ENCODE results near the gene PLEKHM3.

- TF ChIP-seq, protein P1, sequence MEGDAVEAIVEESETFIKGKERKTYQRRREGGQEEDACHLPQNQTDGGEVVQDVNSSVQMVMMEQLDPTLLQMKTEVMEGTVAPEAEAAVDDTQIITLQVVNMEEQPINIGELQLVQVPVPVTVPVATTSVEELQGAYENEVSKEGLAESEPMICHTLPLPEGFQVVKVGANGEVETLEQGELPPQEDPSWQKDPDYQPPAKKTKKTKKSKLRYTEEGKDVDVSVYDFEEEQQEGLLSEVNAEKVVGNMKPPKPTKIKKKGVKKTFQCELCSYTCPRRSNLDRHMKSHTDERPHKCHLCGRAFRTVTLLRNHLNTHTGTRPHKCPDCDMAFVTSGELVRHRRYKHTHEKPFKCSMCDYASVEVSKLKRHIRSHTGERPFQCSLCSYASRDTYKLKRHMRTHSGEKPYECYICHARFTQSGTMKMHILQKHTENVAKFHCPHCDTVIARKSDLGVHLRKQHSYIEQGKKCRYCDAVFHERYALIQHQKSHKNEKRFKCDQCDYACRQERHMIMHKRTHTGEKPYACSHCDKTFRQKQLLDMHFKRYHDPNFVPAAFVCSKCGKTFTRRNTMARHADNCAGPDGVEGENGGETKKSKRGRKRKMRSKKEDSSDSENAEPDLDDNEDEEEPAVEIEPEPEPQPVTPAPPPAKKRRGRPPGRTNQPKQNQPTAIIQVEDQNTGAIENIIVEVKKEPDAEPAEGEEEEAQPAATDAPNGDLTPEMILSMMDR (IDR thresholded peaks at IDR 0.05), result no peak
- TF ChIP-seq EZH2phosphoT487 (IDR thresholded peaks at IDR 0.05), result no peak
Measured at GRCh38 chr2:207926989-207927300, 98.4 kb downstream of the PLEKHM3 start.
